ENCODE measurements around the gene SLC31A2.

DNA sequence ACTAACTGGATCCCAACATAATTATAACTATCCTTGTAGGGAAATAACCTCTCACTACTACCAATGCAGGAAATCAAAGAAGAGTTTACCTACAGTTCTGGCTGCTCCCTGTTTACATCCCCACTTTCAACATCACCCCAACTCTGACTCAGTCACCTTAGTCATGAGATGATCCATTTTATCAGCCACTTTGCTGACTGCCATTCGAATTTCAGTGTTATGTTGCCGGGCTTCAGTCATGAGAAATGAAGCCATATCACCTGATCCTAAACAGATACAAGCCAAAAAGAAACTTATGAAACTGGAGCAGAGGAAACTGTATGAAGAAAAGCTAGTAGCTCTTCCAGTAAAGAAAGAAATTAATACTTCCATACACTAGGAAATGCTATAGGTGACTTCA is 33.7 kb downstream of the SLC31A2 start:
- no peak for TF ChIP-seq POLR2AphosphoS5 (IDR thresholded peaks at IDR 0.05; ENCODE audit: low read depth, low read length)
- TF ChIP-seq SIN3A (IDR thresholded peaks at IDR 0.05; ENCODE audit: borderline replicate concordance, insufficient read depth, low read length): no peak
- no peak for TF ChIP-seq TAF1 (IDR thresholded peaks at IDR 0.05; ENCODE audit: borderline replicate concordance, insufficient read depth, low read length)

All from PFSK-1 (cell line).